Prostate gland (tissue), 2 donors: Measurements from ENCODE around the gene VASN.

Experiments
- POLR2A ChIP-seq: fragments of 450-650 bp; IDR thresholded peaks from one replicate; pipeline ENCODE4 v1.6.1; 2016; ENCODE audit warnings: antibody characterized with exemption, mild to moderate bottlenecking
- TF ChIP-seq, protein P1 (sequence below), 4 experiments: fragments of 200-600 bp in 2 of 4; fragments of 450-650 bp in 2 of 4; sonication (generic) in 2 of 4; IDR thresholded peaks; 1 replicate in 3 of 4; 2 replicates in 1 of 4; pipeline ENCODE4 v1.5.1; 2016 to 2019; ENCODE audit warnings: antibody characterized with exemption in 4 of 4, mild to moderate bottlenecking in 2 of 4, moderate library complexity in 2 of 4

- TF ChIP-seq, protein P1, sequence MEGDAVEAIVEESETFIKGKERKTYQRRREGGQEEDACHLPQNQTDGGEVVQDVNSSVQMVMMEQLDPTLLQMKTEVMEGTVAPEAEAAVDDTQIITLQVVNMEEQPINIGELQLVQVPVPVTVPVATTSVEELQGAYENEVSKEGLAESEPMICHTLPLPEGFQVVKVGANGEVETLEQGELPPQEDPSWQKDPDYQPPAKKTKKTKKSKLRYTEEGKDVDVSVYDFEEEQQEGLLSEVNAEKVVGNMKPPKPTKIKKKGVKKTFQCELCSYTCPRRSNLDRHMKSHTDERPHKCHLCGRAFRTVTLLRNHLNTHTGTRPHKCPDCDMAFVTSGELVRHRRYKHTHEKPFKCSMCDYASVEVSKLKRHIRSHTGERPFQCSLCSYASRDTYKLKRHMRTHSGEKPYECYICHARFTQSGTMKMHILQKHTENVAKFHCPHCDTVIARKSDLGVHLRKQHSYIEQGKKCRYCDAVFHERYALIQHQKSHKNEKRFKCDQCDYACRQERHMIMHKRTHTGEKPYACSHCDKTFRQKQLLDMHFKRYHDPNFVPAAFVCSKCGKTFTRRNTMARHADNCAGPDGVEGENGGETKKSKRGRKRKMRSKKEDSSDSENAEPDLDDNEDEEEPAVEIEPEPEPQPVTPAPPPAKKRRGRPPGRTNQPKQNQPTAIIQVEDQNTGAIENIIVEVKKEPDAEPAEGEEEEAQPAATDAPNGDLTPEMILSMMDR (IDR thresholded peaks at IDR 0.05): no peak
- no peak for TF ChIP-seq POLR2A
Observed at GRCh38 chr16:4323071-4323844, 48.4 kb upstream of the VASN start.
